NCI-H526 (cell line): Measurements from ENCODE around the gene TTC22.

Source experiments
- DNase-seq, 2 experiments: peaks; one replicate each; lab custom pipeline; 2025; lab: John Stamatoyannopoulos, UW

Gene TTC22

GRCh38 chr1:54751426-54751825 is 49.7 kb downstream of the TTC22 start:
- no peak for DNase-seq

DNA sequence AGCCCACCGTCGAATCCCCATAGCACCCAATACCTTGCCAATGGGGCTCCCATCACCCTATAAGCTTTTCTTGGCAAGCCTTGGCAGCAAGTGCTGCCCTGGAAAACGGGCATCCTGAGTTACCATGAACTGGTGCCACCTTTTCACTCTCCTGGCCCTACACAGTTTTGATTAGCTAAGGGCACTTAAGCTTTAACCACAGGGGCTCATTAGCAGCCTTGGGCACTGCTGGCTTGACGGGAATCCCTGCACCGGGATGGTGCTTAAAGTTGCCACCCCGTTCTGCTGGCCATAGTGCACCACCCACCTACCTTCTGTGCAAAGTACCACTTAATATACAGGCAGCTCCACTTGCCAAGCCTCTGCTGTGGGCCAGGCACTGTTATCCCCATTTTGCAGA is 50.5 kb downstream of the TTC22 start:
- DNase-seq: no peak

DNA sequence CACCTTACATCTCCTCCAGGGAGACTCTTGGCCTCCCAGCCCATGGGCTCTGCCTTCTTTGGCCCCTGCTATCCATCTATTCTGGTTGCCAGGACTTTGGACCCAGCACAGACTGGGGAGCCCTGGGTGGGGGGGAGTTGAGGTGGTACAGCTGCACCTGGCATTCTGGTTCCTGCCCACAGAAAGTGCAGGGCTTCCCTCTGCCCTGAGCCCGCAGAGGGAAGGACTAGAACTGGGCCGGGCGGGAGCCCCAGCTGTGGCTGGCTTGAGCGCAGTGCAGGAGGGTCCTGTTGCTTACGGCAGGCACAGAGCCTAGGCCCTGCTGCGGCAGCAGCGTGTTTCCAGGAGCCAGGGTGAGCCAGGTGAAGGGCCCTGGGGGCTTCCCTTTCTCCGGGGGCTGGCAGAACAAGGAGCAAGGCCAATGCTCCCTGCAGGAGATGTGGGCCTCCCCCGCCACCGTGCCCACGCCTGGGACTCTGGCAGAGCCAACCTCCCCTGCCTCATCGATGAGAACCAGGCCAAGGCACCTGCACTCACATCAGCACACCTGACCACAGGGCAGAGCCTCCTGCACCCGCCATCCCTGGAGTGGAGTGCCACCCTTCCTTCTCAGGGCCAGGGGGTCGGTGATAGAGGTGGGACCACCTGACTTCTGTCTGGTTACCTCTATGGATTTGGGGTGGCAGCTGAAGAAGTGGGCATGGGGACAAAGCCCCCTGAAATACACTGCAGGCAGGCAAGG is 52.9 kb downstream of the TTC22 start:
- DNase-seq: no peak

GRCh38 chr1:54745864-54746263 is 55.3 kb downstream of the TTC22 start:
- no peak for DNase-seq

- no peak for DNase-seq
Observed at GRCh38 chr1:54745274-54745673, 55.8 kb downstream of the TTC22 start.

GRCh38 chr1:54744696-54745095 is 56.4 kb downstream of the TTC22 start:
- no peak for DNase-seq

GRCh38 chr1:54743416-54744226 is 57.5 kb downstream of the TTC22 start:
- DNase-seq: no peak

- DNase-seq: no peak
Observed at GRCh38 chr1:54742282-54742681, 58.8 kb downstream of the TTC22 start.

GRCh38 chr1:54741531-54741930 is 59.6 kb downstream of the TTC22 start:
- DNase-seq: no peak

GRCh38 chr1:54738244-54738643 is 62.9 kb downstream of the TTC22 start:
- no peak for DNase-seq

- DNase-seq: no peak
Observed at GRCh38 chr1:54736685-54737084, 64.4 kb downstream of the TTC22 start.
